Measurements from ENCODE around the gene RFNG. TPM values are rescaled to one million over a fixed set of nuclear protein-coding genes. Genes with fewer than 3 reads are reported as not detected.

RFNG gene
- total and polyA plus RNA-seq, 2 of the 13 experiments (the other 11 are each of a cell fraction or from before 2014, with no cell fraction given): 61.4 to 64.0 TPM

GRCh38 chr17:81999976-82000802 lies 51.4 kb downstream of the RFNG start (continued):
- 0 out of 2 replicates have a peak, but pooled peaks have one; percentile 39 for TF ChIP-seq RFXANK (CRISPR knock-in tag; IDR thresholded peaks at IDR 0.05)
- peak; percentile 3; the same call in 1 of the 2 replicates for TF ChIP-seq ZNF34 (CRISPR knock-in tag; IDR thresholded peaks at IDR 0.05; ENCODE audit: borderline replicate concordance)
- TF ChIP-seq DBP (CRISPR knock-in tag; IDR thresholded peaks at IDR 0.05; ENCODE audit: not compliant biosample characterization): no peak
- no peak; the same call in 1 of the 2 replicates for TF ChIP-seq TFDP2 (CRISPR knock-in tag; IDR thresholded peaks at IDR 0.05)
- no peak; the same call in 1 of the 2 replicates for TF ChIP-seq FOXP4 (CRISPR knock-in tag; IDR thresholded peaks at IDR 0.05)
- no peak; the same call in 1 of the 2 replicates for TF ChIP-seq HBP1 (CRISPR knock-in tag; IDR thresholded peaks at IDR 0.05; ENCODE audit: low read depth)
- TF ChIP-seq SCMH1 (CRISPR knock-in tag; IDR thresholded peaks at IDR 0.05; ENCODE audit: borderline replicate concordance): no peak
- TF ChIP-seq ZFP36 (IDR thresholded peaks at IDR 0.05; ENCODE audit: borderline replicate concordance, low read depth, low read length, partially characterized antibody): no peak
- TF ChIP-seq ZFAT (CRISPR knock-in tag; conservative IDR thresholded peaks at IDR 0.05): no peak
- TF ChIP-seq HINFP (CRISPR knock-in tag; IDR thresholded peaks at IDR 0.05; ENCODE audit: low read depth): no peak
- TF ChIP-seq REST (IDR thresholded peaks at IDR 0.05; ENCODE audit: borderline replicate concordance in 1 of 2, low read depth in 1 of 2, low read length in 2 of 2): no peak
- 0 out of 2 replicates have a peak, but pooled peaks have one; percentile 21 for TF ChIP-seq HOXA5 (CRISPR knock-in tag; IDR thresholded peaks at IDR 0.05)
- no peak for TF ChIP-seq TRAFD1 (CRISPR knock-in tag; IDR thresholded peaks at IDR 0.05; ENCODE audit: borderline replicate concordance)
- peak; percentile 64 for TF ChIP-seq YY1 (IDR thresholded peaks at IDR 0.05; ENCODE audit: insufficient read depth, insufficient replicate concordance, low read depth, low read length)
